ENCODE measurements around the gene FKRP.
"Not testable (repeated sequence)": the region's sequence is repeated elsewhere in the genome, so short reads cannot be mapped to it uniquely, and the experiment has no call there.

Gene FKRP

GRCh38 chr19:46791944-46792343 is 46.1 kb downstream of the FKRP start:
- DNase-seq = no peak
- in situ Hi-C loops (cut with HindIII; ENCODE audit: low pct_ligation_motif_present, low pct_unique_long_range_greater_than_20kb, low sequenced_read_pairs) = no loop called here

GRCh38 chr19:46797881-46798280 is 52.0 kb downstream of the FKRP start:
- no peak for DNase-seq

GRCh38 chr19:46798713-46799112 is 52.9 kb downstream of the FKRP start:
- DNase-seq = no peak
- in situ Hi-C loops (cut with HindIII; ENCODE audit: low pct_ligation_motif_present, low pct_unique_long_range_greater_than_20kb, low sequenced_read_pairs) = no loop called here

More at GRCh38 chr19:46797881-46798280, 52.0 kb downstream of the FKRP start:
- in situ Hi-C loops (cut with HindIII; ENCODE audit: low pct_ligation_motif_present, low pct_unique_long_range_greater_than_20kb, low sequenced_read_pairs) = no loop called here

- DNase-seq = no peak
- in situ Hi-C loops (cut with HindIII; ENCODE audit: low pct_ligation_motif_present, low pct_unique_long_range_greater_than_20kb, low sequenced_read_pairs) = no loop called here
Observed at GRCh38 chr19:46802152-46802551, 56.3 kb downstream of the FKRP start.

- in situ Hi-C loops (cut with HindIII; ENCODE audit: low pct_ligation_motif_present, low pct_unique_long_range_greater_than_20kb, low sequenced_read_pairs) = no loop called here
Observed at GRCh38 chr19:46803555-46803954, 57.7 kb downstream of the FKRP start.

GRCh38 chr19:46804432-46804831 is 58.6 kb downstream of the FKRP start:
- DNase-seq; in situ Hi-C loops (cut with HindIII; ENCODE audit: low pct_ligation_motif_present, low pct_unique_long_range_greater_than_20kb, low sequenced_read_pairs): not testable (repeated sequence)

More at GRCh38 chr19:46803555-46803954, 57.7 kb downstream of the FKRP start:
- no peak for DNase-seq

GRCh38 chr19:46806656-46807055 is 60.8 kb downstream of the FKRP start:
- DNase-seq = no peak
- in situ Hi-C loops (cut with HindIII; ENCODE audit: low pct_ligation_motif_present, low pct_unique_long_range_greater_than_20kb, low sequenced_read_pairs) = no loop called here

Measured in ACHN (cell line).